HUES6 (cell line): ENCODE data around the gene ACSL5.
"Not testable (repeated sequence)": the region's sequence is repeated elsewhere in the genome, so short reads cannot be mapped to it uniquely, and the experiment has no call there.

Source experiments
- H3K27ac ChIP-seq: 2 replicates; pipeline ENCODE4 v1.7.0; 2013; ENCODE audit warnings: low read depth, mild to moderate bottlenecking, low read length, inconsistent platforms
- H3K27me3 ChIP-seq: 2 replicates; pipeline ENCODE4 v1.6.1; 2013; ENCODE audit warnings: low read length; ENCODE audit not compliant: control insufficient read depth, insufficient read depth
- H3K36me3 ChIP-seq: 2 replicates; pipeline ENCODE4 v1.6.1; 2013; ENCODE audit warnings: low read length; ENCODE audit not compliant: control insufficient read depth, insufficient read depth
- H3K4me1 ChIP-seq: 2 replicates; pipeline ENCODE4 v1.6.1; 2013; ENCODE audit warnings: low read length; ENCODE audit not compliant: control insufficient read depth, insufficient read depth
- H3K4me3 ChIP-seq: 2 replicates; pipeline ENCODE4 v1.5.1; 2013; ENCODE audit warnings: low read depth, low read length
- H3K9ac ChIP-seq: one replicate; pipeline ENCODE4 v1.6.1; 2013; ENCODE audit warnings: mild to moderate bottlenecking, low read length
- H3K9me3 ChIP-seq: 2 replicates; pipeline ENCODE4 v1.6.1; 2013; ENCODE audit warnings: low read depth, low read length; ENCODE audit not compliant: control insufficient read depth, insufficient read depth

Gene ACSL5

DNA sequence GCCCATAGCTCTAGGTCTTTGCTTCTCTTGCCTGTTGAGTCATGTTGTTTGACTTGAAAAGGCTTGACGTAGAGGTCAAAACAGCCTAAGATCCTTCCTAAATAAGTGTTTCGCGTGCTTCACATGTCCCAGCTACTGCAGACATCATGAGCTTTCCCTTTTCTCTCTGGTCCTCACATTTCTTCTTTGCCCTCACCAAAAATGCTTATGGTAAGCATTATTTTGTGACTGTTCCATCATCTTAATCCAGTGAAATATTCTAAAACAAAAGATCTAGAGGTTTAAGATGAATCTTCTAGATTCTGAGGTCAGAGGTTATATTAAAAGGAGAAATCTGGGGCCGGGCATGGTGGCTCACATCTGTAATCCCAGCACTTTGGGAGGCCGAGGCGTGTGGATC, 8.5 kb upstream of the ACSL5 start:
- Histone ChIP-seq H3K4me1 (no peaks in the 10 kb centered on the region; the same call in 1 of the 2 replicates), H3K36me3 (no peaks in the 10 kb centered on the region), H3K4me3 (no peak overlapping the region), H3K9ac (no peak overlapping the region), H3K9me3 (no peaks in the 10 kb centered on the region), H3K27me3 (no peaks in the 10 kb centered on the region), H3K27ac (no peak overlapping the region)

DNA sequence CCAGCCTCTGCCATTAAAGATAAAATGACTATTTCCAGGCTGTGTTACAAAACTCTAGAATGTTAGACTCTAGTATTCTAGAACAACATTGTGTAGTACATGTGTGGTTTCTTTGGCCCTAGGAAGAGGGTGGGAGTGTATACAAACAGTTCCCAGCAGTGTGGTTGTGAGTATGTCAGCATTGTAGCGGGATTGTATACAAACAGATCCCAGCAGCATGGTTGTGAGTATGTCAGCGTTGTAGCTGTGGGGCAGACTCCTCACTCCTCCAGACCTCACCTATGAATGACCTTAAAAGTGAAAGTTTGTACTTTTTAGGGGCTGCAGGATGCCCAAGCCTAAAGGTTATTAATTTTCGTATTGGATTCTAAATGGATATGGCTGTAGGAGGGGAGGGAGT, 6.9 kb upstream of the ACSL5 start:
- Histone ChIP-seq H3K4me1 (no peaks in the 10 kb centered on the region; the same call in 1 of the 2 replicates), H3K27me3 (no peaks in the 10 kb centered on the region), H3K9ac (no peak overlapping the region), H3K4me3 (no peak overlapping the region), H3K27ac (no peak overlapping the region), H3K9me3 (peaks cover 4% of the 10 kb centered on the region; the same call in 1 of the 2 replicates), H3K36me3 (no peaks in the 10 kb centered on the region)

DNA sequence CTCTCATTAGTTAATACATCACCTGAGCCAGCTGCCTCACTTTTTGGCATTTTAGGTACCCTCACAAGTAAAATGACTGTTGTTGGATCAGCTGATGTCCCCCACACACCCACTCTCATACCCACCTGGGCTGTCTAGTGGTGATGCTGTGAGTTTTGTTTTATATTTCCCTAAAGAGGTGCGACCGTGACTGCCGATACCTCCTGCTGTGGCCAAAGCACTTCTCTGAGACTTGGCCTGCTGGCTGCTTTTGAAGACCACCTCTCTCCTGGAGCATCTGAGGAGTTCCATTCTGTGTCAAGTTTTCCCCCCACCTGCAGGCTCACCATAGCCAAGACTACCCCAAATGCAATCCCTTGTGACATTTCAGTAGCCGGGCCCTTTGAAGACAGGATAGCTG, 6.4 kb upstream of the ACSL5 start:
- Histone ChIP-seq H3K27me3 (no peaks in the 10 kb centered on the region), H3K27ac (no peak overlapping the region), H3K9ac (no peak overlapping the region), H3K9me3 (peaks cover 6% of the 10 kb centered on the region; the same call in 1 of the 2 replicates), H3K36me3 (no peaks in the 10 kb centered on the region), H3K4me3 (no peak overlapping the region), H3K4me1 (no peaks in the 10 kb centered on the region)

GRCh38 chr10:112369495-112370423, 4.2 kb upstream of the ACSL5 start:
- no peak overlapping the region for H3K27ac ChIP-seq
- no peak overlapping the region for H3K4me3 ChIP-seq
- H3K9ac ChIP-seq: no peak overlapping the region
- peaks cover 6% of the 10 kb centered on the region; the same call in 1 of the 2 replicates for H3K9me3 ChIP-seq
- no peaks in the 10 kb centered on the region for H3K4me1 ChIP-seq
- no peaks in the 10 kb centered on the region for H3K36me3 ChIP-seq
- no peaks in the 10 kb centered on the region for H3K27me3 ChIP-seq

GRCh38 chr10:112370424-112370819, 3.5 kb upstream of the ACSL5 start:
- no peaks in the 10 kb centered on the region for H3K27me3 ChIP-seq
- no peak overlapping the region for H3K9ac ChIP-seq
- H3K4me1 ChIP-seq: no peaks in the 10 kb centered on the region; the same call in 1 of the 2 replicates
- peaks cover 6% of the 10 kb centered on the region; the same call in 1 of the 2 replicates for H3K9me3 ChIP-seq
- H3K27ac ChIP-seq: no peak overlapping the region
- H3K36me3 ChIP-seq: no peaks in the 10 kb centered on the region
- no peak overlapping the region for H3K4me3 ChIP-seq

- H3K4me1 ChIP-seq, H3K27ac ChIP-seq, H3K4me3 ChIP-seq: not testable (repeated sequence)
These were observed 2.6 kb upstream of the ACSL5 start for GRCh38 chr10:112371326-112371725.

GRCh38 chr10:112372182-112372810, 1.6 kb upstream of the ACSL5 start:
- H3K4me3 ChIP-seq, H3K9me3 ChIP-seq, H3K27ac ChIP-seq, H3K9ac ChIP-seq, H3K36me3 ChIP-seq, H3K4me1 ChIP-seq, H3K27me3 ChIP-seq: not testable (repeated sequence)

More at GRCh38 chr10:112371326-112371725, 2.6 kb upstream of the ACSL5 start:
- H3K9me3 ChIP-seq, H3K27me3 ChIP-seq, H3K9ac ChIP-seq, H3K36me3 ChIP-seq: not testable (repeated sequence)

GRCh38 chr10:112374724-112375541, 1.0 kb downstream of the ACSL5 start:
- no peak overlapping the region for H3K4me3 ChIP-seq
- no peak overlapping the region for H3K9ac ChIP-seq
- peaks cover 6% of the 10 kb centered on the region; the same call in 1 of the 2 replicates for H3K9me3 ChIP-seq
- H3K27ac ChIP-seq: no peak overlapping the region
- no peaks in the 10 kb centered on the region for H3K27me3 ChIP-seq
- peaks cover 7% of the 10 kb centered on the region; the same call in 1 of the 2 replicates for H3K4me1 ChIP-seq
- no peaks in the 10 kb centered on the region for H3K36me3 ChIP-seq

DNA sequence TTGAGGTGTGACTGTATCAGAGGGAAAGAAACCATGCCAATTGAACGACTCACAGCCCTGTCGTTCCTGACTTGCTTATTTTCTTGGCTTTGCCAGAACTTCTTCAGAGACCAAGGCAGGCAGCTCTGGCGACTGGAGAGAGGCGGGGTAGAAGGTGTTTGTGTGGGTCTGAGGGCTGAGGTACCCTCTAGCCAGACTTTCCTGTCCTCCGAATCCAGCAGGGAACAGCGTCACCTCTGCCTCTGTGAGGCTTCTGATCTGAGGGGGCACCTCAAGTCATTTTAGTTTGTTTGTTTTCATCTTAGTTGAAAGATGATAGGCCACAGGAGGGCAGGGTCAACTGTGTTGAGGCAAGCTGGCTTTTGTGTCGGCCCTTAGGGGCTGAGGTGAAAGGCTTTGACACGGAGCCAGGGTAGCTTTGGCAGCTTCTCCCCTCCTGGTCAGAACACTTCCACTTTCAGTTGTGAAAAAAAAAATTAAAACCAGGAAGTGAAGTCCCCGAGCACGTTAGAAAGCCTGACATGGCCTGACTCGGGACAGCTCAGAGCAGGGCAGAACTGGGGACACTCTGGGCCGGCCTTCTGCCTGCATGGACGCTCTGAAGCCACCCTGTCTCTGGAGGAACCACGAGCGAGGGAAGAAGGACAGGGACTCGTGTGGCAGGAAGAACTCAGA, 1.9 kb downstream of the ACSL5 start:
- Histone ChIP-seq H3K27ac (no peak overlapping the region), H3K9ac (no peak overlapping the region), H3K9me3 (peaks cover 6% of the 10 kb centered on the region; the same call in 1 of the 2 replicates), H3K4me3 (no peak overlapping the region), H3K27me3 (no peaks in the 10 kb centered on the region), H3K36me3 (no peaks in the 10 kb centered on the region), H3K4me1 (peaks cover 7% of the 10 kb centered on the region; the same call in 1 of the 2 replicates)

DNA sequence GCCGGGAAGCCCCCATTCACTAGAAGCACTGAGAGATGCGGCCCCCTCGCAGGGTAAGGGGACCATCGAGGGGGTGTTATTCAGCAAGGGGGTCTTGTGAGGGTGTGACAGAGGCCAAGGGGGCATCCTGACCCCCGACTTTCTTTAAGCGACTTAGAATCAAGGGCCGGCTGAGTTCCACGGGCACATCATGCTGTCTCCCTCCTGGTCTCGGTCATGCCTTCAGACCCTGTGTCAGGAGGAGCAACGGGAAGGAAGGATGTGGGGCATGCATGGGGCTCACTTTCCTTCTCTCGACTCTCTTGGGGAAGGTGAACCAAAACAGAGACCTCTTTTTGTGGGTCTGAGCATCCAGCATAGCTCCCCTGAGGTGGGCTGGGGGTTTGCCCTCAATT, 2.5 kb downstream of the ACSL5 start:
- Histone ChIP-seq H3K4me1 (peaks cover 7% of the 10 kb centered on the region; the same call in 1 of the 2 replicates), H3K4me3 (no peak overlapping the region), H3K9ac (no peak overlapping the region), H3K27me3 (no peaks in the 10 kb centered on the region), H3K27ac (no peak overlapping the region), H3K9me3 (peaks cover 5% of the 10 kb centered on the region; the same call in 1 of the 2 replicates), H3K36me3 (no peaks in the 10 kb centered on the region)
